GM04503 (cell line): ENCODE results near the gene EPHX1.
"Not testable (repeated sequence)": the region's sequence is repeated elsewhere in the genome, so short reads cannot be mapped to it uniquely, and the experiment has no call there.

Experiments used
- DNase-seq: peaks from one replicate; pipeline ENCODE4 v3.0.0-alpha.2; 2012; ENCODE audit warnings: low read depth

The EPHX1 gene

GRCh38 chr1:225816643-225817538 is 7.0 kb downstream of the EPHX1 start:
- DNase-seq: no peak

GRCh38 chr1:225817611-225818061 is 7.7 kb downstream of the EPHX1 start:
- peak; percentile 88 for DNase-seq

- no peak for DNase-seq
Observed at GRCh38 chr1:225818229-225818628, 8.3 kb downstream of the EPHX1 start.

GRCh38 chr1:225819346-225820192 is 9.6 kb downstream of the EPHX1 start:
- DNase-seq: no peak

- DNase-seq: no peak
Observed at GRCh38 chr1:225820522-225821120, 10.7 kb downstream of the EPHX1 start.

- DNase-seq: no peak
Observed at GRCh38 chr1:225822655-225823403, 12.9 kb downstream of the EPHX1 start.

GRCh38 chr1:225823811-225824261 is 13.9 kb downstream of the EPHX1 start:
- DNase-seq: no peak

GRCh38 chr1:225824533-225824941 is 14.6 kb downstream of the EPHX1 start:
- DNase-seq: no peak

- DNase-seq: no peak
Observed at GRCh38 chr1:225825078-225825477, 15.2 kb downstream of the EPHX1 start.

- no peak for DNase-seq
Observed at GRCh38 chr1:225825607-225826007, 15.7 kb downstream of the EPHX1 start.

GRCh38 chr1:225827076-225827475 is 17.2 kb downstream of the EPHX1 start:
- no peak for DNase-seq

GRCh38 chr1:225828706-225829345 is 18.9 kb downstream of the EPHX1 start:
- DNase-seq: no peak

GRCh38 chr1:225830841-225831240 is 20.9 kb downstream of the EPHX1 start:
- DNase-seq: no peak

GRCh38 chr1:225834417-225835329 is 24.7 kb downstream of the EPHX1 start:
- peak; percentile 76 for DNase-seq

GRCh38 chr1:225835856-225836255 is 25.9 kb downstream of the EPHX1 start:
- DNase-seq: no peak

- DNase-seq: not testable (repeated sequence)
Observed at GRCh38 chr1:225836296-225836695, 26.4 kb downstream of the EPHX1 start.

GRCh38 chr1:225838793-225839192 is 28.9 kb downstream of the EPHX1 start:
- no peak for DNase-seq

- DNase-seq: no peak
Observed at GRCh38 chr1:225840223-225840610, 30.3 kb downstream of the EPHX1 start.

GRCh38 chr1:225840713-225841112 is 30.8 kb downstream of the EPHX1 start:
- no peak for DNase-seq

GRCh38 chr1:225842074-225842473 is 32.1 kb downstream of the EPHX1 start:
- DNase-seq: no peak
